Activated CD4-positive, alpha-beta T cell treated with anti-CD3 and anti-CD28 coated beads for 4 hours (primary cell): Measurements from ENCODE around the gene STXBP2.
"Not testable (repeated sequence)": the region's sequence is repeated elsewhere in the genome, so short reads cannot be mapped to it uniquely, and the experiment has no call there.

ENCODE experiments used
- DNase-seq, 2 donors: peaks; one replicate each; pipeline ENCODE4 v3.0.0-alpha.2; 2020

The STXBP2 gene

DNA sequence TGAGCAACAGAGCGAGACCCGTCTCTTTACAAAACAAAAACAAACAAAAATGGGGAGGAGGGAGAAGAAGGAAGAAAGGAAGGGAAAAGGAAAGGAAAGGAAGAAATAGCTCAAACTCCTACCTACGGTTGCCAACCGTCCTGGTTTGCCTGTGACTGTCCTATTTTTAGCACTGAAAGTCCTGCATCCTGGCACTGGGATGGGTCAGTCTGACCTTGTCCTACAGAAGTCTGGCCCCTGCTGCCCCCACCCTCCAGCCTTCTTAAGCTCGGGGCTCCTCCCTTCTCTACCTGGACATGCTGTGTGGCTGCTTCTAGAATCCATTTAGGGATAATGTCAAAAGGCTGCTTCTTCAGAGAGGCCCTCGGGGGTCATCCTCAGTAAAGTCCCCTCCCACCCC, 1.2 kb upstream of the STXBP2 start:
- DNase-seq, result no peak

DNA sequence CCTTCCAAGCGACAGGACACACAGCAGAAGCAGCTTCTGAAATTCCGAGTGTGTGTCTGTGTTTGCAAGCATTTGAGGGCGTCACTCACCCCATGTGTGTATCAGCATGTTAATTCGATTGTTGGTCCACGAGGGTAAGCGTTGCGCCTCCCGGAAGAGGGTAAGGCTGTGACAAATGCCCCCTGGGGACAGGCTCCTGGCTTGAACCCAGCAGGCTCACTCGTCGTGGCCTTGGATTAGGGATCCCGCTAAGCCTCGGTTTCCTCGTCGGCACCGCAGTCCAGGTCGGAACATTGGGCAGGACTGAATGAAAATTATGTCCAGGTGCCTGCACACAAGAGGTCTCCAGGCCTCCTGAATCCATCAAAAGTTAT, 606 bp upstream of the STXBP2 start:
- DNase-seq, result no peak

DNA sequence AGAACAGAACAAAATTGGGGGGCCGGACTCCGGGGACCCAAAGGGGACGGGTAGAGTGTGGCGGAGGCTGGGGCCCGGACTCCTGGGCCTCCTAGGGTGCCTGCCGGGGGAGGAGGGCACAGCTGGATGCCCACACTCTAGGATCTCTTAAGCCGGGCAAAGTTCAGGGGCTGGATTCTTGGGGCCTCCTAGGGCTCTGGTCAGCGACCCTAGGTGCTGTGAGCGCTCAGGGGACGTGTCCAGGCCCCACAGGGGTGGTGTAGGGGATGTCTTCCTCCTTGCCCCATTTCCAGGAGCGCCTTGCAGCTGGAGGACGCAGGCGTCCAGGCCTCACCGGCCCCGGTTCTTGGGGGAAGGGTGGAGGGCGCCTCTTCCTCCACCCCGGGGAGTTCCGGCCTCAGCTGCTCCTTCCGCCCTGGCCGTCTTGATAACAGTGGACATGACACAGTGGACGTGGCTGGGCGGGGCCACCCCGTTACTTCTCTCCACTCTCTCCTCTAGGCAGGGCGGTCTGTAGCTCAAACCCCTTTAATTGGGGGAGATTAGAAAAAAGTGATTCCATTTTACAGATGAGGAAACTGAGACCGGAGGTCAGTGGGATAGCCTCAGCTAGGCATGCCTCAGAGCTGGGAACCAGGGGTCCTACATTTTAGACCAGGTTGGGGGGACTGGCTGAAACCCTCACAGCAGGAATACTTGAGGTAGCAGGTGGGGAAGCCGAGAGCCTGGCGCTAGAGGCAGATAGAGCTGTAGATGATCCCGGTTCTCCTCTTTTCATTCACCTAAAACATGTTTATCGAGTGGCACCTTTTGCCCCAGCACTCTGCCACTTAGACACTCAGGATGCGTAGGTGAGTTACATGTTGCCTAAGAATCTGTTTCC, 705 bp downstream of the STXBP2 start:
- DNase-seq, result no peak

DNA sequence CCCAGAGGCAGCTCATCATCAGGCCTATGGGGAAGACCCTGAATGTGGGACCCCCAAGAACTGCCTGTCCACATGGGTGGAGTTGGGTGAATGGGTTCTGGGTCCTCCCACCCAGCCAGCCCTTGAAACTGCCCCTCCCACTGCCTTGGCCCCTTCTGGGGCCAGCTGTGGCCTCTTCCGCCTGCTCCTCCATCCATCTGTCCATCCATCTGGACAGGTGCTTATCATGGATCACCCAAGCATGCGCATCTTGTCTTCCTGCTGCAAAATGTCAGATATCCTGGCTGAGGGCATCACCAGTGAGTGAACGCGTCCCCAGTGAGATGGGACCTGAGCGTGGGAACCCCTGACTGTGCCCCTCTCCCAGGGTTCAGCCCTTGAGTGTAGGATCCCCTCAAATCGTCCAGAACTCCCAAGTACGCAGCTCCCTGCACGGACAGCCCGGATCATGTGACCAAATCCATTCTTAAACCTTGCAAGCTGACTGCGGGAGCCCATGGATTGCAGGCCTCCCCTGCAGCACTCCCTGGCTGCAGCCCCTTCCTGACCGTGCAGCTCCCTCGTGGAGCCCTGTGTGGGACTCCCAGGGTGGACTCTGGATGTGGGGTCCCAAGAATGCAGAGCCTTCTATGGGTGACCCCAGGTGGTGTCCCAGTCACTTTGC, 2.0 kb downstream of the STXBP2 start:
- DNase-seq, result no peak

DNA sequence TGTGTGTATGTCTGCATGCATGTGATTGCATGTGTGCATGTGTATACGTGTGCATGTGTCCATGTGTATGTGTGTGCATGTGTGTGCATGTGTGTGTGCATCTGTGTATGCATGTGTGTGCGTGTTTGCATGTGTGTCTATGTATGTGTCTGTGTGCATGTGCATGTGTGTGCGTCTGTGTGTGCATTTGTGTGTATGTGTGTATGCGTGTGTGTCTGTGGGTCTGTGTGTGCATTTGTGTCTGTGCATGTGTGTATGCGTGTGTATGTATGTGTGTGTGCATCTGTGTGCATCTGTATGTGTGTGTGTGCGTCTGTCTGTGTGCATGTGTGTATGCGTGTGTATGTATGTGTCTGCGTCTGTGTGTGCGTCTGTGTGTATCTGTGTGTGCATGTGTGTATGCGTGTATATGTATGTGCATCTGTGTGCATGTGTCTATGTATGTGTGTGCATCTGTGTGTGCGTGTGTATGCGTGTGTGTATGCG, 3.0 kb downstream of the STXBP2 start:
- no peak for DNase-seq

DNA sequence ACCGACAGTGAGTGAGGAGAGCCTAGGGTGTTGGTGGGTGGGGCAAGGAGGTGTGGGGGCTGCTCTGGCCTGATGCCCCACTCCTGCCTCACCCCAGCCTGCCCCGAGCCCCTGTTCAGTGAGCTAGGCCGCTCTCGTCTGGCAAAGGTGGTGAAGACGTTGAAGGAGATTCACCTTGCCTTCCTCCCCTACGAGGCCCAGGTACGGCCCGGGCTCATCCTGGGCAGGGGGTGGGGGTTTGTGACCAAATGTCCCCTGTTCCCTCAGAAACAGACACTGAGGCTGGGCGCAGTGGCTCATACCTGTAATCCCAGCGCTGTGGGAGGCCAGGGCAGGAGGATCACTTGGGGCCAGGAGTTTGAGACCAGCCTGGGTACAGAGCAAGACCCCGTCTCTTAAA, 3.9 kb downstream of the STXBP2 start:
- DNase-seq, result no peak

DNA sequence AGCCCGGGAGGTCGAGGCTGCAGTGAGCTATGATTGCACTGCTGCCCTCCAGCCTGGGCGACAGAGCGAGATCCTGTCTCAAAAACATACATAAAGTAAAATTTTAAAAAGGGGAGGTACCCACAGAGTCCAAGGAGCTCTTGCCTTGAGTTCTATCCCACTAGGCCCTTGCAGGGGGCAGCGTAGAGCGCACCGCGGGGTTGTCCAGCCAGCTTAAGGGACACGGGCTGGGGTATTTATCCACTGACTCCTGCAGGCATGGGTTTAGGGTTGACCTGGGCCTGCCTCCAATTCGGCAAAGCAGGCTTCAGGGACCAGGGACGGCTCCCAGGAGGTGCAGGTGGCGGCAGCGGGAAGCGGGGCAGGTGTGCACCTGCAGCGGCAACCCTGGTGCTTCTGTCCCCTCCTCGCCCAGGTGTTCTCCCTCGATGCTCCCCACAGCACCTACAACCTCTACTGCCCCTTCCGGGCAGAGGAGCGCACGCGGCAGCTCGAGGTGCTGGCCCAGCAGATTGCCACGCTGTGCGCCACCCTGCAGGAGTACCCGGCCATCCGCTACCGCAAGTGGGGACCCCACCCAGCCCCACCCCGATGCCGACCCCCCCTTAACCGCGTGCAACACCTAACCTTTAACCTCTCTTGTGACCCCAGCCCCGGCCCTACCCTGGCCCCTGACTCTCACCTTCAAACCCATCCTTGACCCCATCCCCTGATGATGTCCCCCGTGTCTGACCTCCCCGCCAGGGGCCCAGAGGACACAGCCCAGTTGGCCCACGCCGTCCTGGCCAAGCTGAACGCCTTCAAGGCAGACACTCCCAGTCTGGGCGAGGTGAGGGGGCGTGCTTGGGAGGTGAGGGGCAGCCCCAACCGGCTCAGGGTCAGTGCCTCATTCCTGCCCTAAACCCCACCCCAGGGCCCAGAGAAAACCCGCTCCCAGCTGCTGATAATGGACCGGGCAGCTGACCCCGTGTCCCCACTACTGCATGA, 4.7 kb downstream of the STXBP2 start:
- no peak for DNase-seq

DNA sequence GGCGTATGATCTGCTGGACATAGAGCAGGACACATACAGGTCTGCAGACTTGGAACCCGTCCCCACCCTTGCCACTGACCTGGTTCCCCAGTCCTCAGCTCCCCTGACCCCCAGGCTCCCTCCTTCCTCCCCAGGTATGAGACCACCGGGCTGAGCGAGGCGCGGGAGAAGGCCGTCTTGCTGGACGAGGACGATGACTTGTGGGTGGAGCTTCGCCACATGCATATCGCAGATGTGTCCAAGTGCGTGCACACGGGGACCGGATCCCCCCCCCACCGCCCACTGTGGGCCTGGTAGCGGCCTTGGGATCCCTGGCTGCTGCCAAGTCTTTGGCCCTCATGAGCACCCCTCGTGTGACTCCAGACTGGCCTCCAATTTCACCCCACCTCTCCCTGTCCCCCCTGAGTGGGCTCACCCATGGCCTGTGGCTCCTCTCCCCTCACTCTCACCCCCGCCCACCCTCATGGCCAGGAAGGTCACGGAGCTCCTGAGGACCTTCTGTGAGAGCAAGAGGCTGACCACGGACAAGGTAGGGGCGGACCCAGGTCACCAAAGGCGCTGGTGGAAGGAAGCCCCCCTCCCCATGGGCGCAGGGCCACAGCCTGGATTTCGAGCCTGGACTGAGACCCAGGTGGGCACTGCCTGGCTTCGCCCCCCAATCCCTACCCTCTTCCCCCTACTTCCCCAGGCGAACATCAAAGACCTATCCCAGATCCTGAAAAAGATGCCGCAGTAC, 5.6 kb downstream of the STXBP2 start:
- no peak for DNase-seq

DNA sequence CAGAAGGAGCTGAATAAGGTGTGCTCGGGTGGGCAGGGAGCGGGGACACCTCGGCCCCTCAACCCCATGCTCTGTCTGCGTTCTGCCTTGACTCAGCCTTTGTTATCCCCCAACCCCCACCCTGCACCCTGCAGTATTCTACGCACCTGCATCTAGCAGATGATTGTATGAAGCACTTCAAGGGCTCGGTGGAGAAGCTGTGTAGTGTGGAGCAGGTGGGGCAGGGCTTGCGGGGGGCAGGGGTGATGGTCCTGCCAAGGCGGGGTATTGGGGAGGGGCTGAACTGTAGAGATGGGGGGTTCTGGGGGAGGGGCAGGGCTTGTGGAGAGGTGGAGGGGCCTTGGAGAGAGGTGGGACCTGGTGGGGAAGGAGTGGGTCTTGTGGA, 6.1 kb downstream of the STXBP2 start:
- DNase-seq, result no peak

DNA sequence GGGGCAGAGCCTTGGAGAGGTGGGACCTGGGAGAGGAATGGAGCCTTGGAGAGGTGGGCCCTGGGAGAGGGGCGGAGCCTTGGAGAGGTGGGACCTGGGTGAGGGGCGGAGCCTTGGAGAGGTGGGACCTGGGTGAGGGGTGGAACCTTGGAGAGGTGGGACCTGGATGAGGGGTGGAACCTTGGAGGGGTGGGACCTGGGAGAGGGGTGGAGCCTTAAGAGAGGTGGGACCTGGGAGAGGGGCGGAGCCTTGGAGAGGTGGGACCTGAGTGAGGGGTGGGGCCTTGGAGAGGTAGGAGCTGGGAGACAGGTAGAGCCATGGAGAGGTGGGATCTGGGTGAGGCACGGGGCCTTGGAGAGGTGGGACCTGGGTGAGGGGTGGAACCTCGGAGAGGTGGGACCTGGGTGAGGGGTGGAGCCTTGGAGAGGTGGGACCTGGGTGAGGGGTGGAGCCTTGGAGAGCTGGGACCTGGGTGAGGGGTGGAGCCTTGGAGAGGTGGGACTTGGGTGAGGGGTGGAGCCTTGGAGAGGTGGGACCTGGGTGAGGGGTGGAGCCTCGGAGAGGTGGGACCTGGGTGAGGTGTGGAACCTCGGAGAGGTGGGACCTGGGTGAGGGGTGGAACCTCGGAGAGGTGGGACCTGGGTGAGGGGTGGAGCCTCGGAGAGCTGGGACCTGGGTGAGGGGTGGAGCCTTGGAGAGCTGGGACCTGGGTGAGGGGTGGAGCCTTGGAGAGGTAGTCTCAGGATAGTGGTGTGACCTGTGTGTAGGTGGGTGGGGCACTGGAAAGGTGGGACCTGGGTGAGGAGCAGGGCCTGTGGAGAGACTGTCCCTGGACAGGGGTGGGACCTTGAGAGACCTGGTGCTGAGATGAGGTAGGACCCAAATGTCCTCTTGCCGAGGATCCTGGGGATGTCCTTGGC, 7.0 kb downstream of the STXBP2 start:
- not testable (repeated sequence) for DNase-seq

DNA sequence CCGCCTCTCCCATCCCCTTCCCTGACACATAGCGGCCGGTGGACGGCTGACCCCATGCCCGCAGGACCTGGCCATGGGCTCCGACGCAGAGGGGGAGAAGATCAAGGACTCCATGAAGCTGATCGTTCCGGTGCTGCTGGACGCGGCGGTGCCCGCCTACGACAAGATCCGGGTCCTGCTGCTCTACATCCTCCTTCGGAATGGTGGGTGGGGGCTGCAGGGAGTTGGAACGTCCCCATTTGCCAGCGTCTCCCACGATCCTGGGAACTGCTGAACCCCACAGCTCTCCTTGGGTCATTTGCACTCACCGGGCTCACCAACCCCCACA, 7.6 kb downstream of the STXBP2 start:
- no peak for DNase-seq

DNA sequence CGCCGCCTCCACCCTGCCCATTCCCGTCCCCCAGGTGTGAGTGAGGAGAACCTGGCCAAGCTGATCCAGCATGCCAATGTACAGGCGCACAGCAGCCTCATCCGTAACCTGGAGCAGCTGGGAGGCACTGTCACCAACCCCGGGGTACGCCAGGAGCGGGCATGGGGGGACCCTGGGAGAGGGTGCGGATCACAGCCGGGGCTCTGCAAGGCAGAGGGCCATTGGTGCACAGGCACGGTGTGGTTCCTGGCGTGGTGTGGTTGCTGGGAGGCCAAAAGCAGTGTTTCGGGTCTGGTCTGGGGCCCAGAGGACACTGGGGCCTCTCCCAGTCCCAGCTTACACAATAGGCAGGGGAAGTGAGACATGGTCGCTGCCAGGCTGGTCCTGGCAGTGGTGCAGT, 8.3 kb downstream of the STXBP2 start:
- DNase-seq, result no peak

DNA sequence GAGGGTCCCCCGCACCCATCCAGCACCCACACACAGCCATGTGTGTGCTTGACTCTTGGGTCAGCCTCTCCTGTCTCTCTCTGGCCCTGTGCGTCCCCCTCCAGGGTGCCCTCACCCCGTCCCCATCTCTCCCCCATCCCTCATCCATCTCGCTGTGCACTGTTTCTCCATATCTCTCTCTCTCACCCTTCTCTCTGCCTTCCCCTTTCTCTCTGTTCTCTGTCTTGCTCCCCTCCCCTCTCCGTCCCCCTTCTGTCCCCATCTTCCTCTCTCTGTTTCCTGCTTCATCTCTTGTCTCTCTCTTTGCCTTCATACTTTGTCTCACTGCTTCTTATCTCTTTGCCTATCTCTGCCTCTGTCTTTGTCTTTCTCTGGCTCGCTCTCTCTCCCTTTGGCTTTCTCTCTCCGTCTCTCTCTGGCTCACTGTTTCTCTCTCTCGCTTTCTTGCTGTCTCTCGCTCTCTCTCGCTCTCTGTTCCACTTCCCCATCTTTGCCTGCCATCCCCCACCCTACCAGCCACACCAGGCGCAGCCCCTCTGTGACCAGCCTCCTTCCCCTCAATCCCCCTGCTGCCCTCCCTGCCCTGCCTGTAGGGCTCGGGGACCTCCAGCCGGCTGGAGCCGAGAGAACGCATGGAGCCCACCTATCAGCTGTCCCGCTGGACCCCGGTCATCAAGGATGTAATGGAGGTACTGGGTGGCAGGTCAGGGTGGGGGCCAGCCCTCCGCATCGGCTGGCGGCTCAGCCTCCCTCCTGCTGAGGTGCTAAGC, 8.9 kb downstream of the STXBP2 start:
- no peak for DNase-seq

DNA sequence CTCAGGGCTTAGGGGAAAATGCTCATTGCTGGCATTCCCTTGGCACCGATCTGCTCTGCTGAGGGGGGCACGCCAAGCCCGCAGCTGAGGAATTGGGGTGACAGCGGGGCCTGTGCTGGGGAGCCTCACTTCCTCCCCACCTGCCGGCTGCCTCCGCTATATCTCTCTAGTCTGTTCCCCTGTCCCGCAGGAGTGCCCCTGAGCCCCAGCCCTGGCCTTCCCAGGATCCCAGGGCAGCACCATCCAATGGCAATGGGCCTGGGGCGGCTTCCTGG, 9.5 kb downstream of the STXBP2 start:
- no peak for DNase-seq

DNA sequence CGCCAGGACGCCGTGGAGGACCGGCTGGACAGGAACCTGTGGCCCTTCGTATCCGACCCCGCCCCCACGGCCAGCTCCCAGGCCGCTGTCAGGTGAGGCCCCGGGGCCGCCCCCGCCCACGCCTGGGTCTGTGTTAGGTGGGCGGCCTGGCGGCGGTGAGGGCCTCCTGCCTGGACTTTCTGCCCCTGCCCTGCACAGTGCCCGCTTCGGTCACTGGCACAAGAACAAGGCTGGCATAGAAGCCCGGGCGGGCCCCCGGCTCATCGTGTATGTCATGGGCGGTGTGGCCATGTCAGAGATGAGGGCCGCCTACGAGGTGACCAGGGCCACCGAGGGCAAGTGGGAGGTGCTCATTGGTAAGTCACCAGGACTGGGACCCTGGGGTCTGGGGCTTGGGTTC, 10.2 kb downstream of the STXBP2 start:
- no peak for DNase-seq

DNA sequence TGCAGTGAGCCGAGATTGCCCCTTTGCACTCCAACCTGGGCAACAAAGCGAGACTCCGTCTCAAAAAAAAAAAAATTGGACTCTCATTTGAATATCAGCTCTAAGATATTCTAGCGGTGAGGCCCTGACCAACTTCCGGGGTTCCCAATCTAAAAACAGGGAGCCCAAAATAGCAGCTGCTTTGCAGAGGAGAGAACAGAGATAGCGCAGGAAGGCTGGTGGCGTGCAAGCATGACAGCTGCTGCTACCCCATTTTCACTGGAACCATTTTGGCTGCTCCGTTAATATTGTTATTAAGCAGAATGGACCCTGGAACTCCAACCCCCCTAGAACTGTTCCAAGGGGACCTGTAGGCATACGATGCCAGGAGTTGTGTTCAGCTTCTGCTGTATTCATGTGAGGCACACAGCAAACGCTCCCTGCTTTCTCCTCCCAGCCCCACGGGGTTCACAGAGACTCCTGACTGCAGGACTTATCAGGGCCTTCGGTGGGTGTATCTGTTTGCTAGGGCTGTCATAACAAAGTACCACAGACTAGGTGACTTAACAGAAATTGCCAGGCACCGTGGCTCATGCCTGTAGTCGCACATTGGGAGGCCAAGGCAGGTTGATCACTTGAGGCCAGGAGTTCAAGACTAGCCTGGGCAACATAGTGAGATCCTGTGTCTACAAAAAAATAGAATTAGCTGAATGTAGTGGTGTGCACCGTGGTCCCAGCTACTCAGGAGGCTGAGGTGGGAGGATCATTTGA, 11.5 kb downstream of the STXBP2 start:
- no peak for DNase-seq

DNA sequence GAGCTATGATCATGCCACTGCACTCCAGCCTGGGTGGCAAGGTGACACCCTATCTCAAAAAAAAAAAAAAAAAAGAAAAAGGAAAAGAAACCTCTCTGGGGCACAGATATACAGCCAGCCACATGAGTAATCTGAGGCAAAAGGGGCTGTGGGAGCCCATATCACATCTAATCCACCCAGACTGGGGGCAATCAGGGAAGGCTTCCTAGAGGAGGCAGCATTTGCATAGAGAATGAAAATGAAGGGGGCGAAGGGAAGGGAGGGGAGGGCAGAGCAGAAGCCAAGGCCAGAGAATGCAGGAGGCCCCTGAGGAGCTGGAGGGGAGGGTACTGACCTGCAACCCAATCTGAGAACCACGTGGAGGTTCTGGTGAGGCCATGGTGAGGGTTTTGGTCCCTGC, 13.2 kb downstream of the STXBP2 start:
- DNase-seq, result no peak

DNA sequence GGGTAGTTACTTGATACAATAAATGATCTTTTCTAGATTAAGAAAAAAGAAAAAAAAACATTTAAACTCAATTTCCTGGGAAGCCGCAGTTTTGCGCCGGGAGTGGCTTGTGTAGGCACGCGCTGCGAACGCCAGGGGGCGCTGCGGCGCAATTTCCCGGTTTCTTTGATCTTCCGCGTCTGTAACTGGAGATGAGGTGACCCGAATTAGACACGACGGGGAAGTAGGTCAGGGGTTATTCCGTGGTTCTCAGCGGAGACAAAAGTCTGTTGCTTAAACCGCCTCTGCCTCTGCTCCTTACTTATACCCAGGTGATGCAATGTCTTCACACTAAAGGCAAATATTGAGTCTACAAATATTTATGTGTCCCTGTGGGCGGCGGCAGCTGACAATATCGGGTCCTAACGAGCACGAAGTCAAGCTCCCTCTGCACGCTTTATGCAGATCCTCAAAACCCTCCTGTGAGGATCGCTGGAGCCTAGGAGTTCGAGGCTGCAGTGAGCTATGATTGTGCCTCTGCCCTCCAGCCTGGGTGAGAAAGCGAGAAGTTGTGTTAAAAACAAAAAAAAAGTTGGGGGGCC, 15.2 kb downstream of the STXBP2 start:
- DNase-seq, result peak; percentile 77 to 88

DNA sequence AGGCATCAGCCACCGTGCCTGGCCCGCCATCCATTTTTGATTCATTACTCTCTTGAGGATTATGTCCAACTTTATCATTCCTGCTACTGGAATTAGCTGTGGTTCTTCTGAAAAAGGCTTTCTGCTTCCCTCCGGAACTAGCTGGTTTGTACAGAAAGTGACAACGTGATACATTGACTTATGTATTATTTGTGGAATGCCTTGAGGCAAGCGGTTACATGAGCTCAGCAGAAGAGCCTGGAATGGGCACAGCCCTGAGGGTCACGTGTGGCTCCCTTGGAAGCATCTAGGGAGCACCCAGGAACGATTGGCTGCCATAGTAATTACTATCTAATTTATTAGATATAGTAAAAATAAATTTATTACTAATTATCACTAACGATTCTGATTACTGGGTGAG, 17.5 kb downstream of the STXBP2 start:
- DNase-seq, result no peak

DNA sequence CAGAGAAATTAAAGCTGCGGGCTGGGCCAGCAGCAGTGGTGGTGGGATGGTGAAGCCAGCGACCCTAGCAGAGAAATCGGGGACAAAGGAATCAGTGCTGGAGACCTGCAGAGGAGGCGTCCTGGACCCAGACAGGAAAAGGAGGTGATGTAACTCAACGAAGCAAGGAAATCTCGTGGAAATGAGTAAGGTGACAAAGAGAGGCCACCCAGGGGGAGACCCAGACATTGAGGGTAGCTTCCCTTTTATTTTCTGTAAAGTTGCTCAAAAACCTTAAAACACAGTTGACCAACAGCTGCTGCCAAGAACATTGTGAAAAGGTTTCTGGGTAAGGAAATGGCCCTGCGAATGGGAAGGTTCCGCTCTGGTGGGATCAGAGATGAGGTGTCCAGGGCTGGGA, 18.7 kb downstream of the STXBP2 start:
- DNase-seq, result no peak
